HepG2 (cell line): ENCODE measurements around the gene KRTAP4-7. TPM values are rescaled to one million over a fixed set of nuclear protein-coding genes. Genes with fewer than 3 reads are reported as not detected.

Source experiments
- ATAC-seq: fragments of 200-7000 bp; cut with Tn5 transposase; 3 replicates; pipeline ENCODE4 v1.9.1; 2020; ENCODE audit warnings: mild to moderate bottlenecking, moderate library complexity
- BruUV-seq: library from RNA; stranded (reverse); fragments of 400-500 nt; replicated peaks from 2 replicates; lab custom pipeline; 2021; lab: Mats Ljungman, UMichigan
- CTCF ChIA-PET: fragments of 300-600 bp; formaldehyde crosslinking; extraction: SDS; loops from one replicate; lab custom pipeline; 2021; ENCODE audit warnings: low total read pairs, inconsistent platforms, low intra/inter-chr PET ratio; lab: Yijun Ruan, JAX
- POLR2A ChIA-PET: fragments of 350-600 bp; sonication (Branson Sonifier 250); formaldehyde crosslinking; loops from one replicate; lab custom pipeline; 2020; ENCODE audit warnings: antibody characterized with exemption, inconsistent platforms; lab: Yijun Ruan, JAX
- DNase-seq: peaks from one replicate; pipeline ENCODE4 v3.0.0-alpha.2; 2015; ENCODE audit warnings: low spot score
- FAIRE-seq: peaks from 3 replicates; lab custom pipeline; 2011; peaks lifted over from hg19 to GRCh38; lab: Jason Lieb, UNC
- H2AFZ ChIP-seq: one replicate; pipeline ENCODE4 v1.6.1; 2011; ENCODE audit warnings: low read length, inconsistent platforms
- H3K27ac ChIP-seq: fragments of 300-600 bp; 3 replicates; pipeline ENCODE4 v1.8.0; 2011; ENCODE audit warnings: mixed run types, mild to moderate bottlenecking, mixed read lengths, low read length, inconsistent platforms; ENCODE audit not compliant: insufficient read depth; ENCODE audit errors: extremely low read length
- H3K27me3 ChIP-seq, 2 experiments: fragments of 200-600 bp in 1 of 2; 2 replicates in 1 of 2; 3 replicates in 1 of 2; pipeline versions ENCODE4 v1.6.0 to v1.8.0; 2011; ENCODE audit warnings: low read length in 2 of 2, mild to moderate bottlenecking in 2 of 2, moderate library complexity in 2 of 2, inconsistent platforms in 1 of 2; ENCODE audit not compliant: insufficient read depth in 2 of 2, control insufficient read depth in 1 of 2
- H3K36me3 ChIP-seq, 2 experiments: fragments of 200-600 bp in 1 of 2; replicated peaks in 1 of 2; 2 replicates in 1 of 2; 3 replicates in 1 of 2; pipeline versions ENCODE4 v1.5.1 to v1.8.0; 2011; ENCODE audit warnings: low read length in 2 of 2, inconsistent platforms in 1 of 2; ENCODE audit not compliant: insufficient read depth in 2 of 2, control insufficient read depth in 1 of 2
- H3K4me1 ChIP-seq: 2 replicates; pipeline ENCODE4 v1.5.1; 2012; ENCODE audit warnings: low read length, inconsistent platforms; ENCODE audit not compliant: insufficient read depth
- H3K4me2 ChIP-seq: 2 replicates; pipeline ENCODE4 v1.6.0; 2011; ENCODE audit warnings: low read depth, low read length, inconsistent platforms
- H3K4me3 ChIP-seq, 3 experiments: fragments of 200-600 bp in 1 of 3; sonication (generic), shearing (Covaris generic) in 1 of 3; replicated peaks in 1 of 3; 2 replicates each; pipeline ENCODE4 v1.5.1; 2011 to 2016; ENCODE audit warnings: low read length in 3 of 3, inconsistent platforms in 2 of 3, low read depth in 2 of 3, mild to moderate bottlenecking in 2 of 3, control low read depth in 1 of 3, mixed read lengths in 1 of 3; ENCODE audit not compliant: insufficient read depth in 1 of 3
- H3K79me2 ChIP-seq: one replicate; pipeline ENCODE4 v1.6.1; 2011; ENCODE audit warnings: low read length, inconsistent platforms; ENCODE audit not compliant: insufficient read depth
- H3K9ac ChIP-seq: 2 replicates; pipeline ENCODE4 v1.6.0; 2011; ENCODE audit warnings: mild to moderate bottlenecking, low read depth, low read length, inconsistent platforms; ENCODE audit not compliant: insufficient read depth
- H3K9me3 ChIP-seq: 2 replicates; pipeline ENCODE4 v1.5.1; 2012; ENCODE audit warnings: mild to moderate bottlenecking, low read length
- H4K20me1 ChIP-seq: 2 replicates; pipeline ENCODE4 v1.6.0; 2011; ENCODE audit warnings: inconsistent platforms, mild to moderate bottlenecking, low read length, moderate library complexity; ENCODE audit not compliant: insufficient read depth
- ARID2 ChIP-seq: sonication (generic); formaldehyde crosslinking; IDR thresholded peaks from 2 replicates; pipeline ENCODE4 v1.8.1; 2022; ENCODE audit warnings: mild to moderate bottlenecking, missing genetic modification reagents, borderline replicate concordance
- ATF7 ChIP-seq, 2 experiments: fragments of 450-650 bp in 1 of 2; sonication (generic) in 1 of 2; formaldehyde crosslinking in 1 of 2; IDR thresholded peaks; 2 replicates each; pipeline versions ENCODE4 v1.4.0 to v1.6.1; 2016 to 2020; ENCODE audit warnings: antibody characterized with exemption in 1 of 2, mild to moderate bottlenecking in 1 of 2, missing genetic modification reagents in 1 of 2
- ISL2 ChIP-seq: sonication (generic); formaldehyde crosslinking; IDR thresholded peaks from 2 replicates; pipeline ENCODE4 v1.5.0; 2020; ENCODE audit warnings: missing genetic modification reagents
- NFYB ChIP-seq: sonication (generic); formaldehyde crosslinking; IDR thresholded peaks from 2 replicates; pipeline ENCODE4 v1.4.0; 2020; ENCODE audit warnings: missing genetic modification reagents
- SNRNP70 ChIP-seq: fragments of 200-400 bp; formaldehyde crosslinking; IDR thresholded peaks from 2 replicates; pipeline ENCODE4 v1.6.1; 2017; ENCODE audit warnings: mild to moderate bottlenecking, low read depth, low read length, moderate library complexity
- SP1 ChIP-seq, 2 experiments: fragments of 450-650 bp in 1 of 2; sonication (generic) in 1 of 2; formaldehyde crosslinking in 1 of 2; IDR thresholded peaks; 2 replicates each; pipeline versions ENCODE4 v1.4.0 to v1.6.1; 2016 to 2020; ENCODE audit warnings: missing genetic modification reagents in 1 of 2
- SPEN ChIP-seq: sonication (generic); formaldehyde crosslinking; IDR thresholded peaks from 2 replicates; pipeline ENCODE4 v1.5.1; 2020; ENCODE audit warnings: low read depth, mild to moderate bottlenecking, missing genetic modification reagents
- TMF1 ChIP-seq: sonication (generic); formaldehyde crosslinking; IDR thresholded peaks from 2 replicates; pipeline ENCODE4 v1.8.1; 2022; ENCODE audit warnings: low read depth, missing genetic modification reagents
- TOE1 ChIP-seq: sonication (generic); formaldehyde crosslinking; IDR thresholded peaks from 2 replicates; pipeline ENCODE4 v1.4.0; 2020; ENCODE audit warnings: mild to moderate bottlenecking, missing genetic modification reagents
- YEATS4 ChIP-seq: sonication (generic); formaldehyde crosslinking; IDR thresholded peaks from 2 replicates; pipeline ENCODE4 v1.4.0; 2020; ENCODE audit warnings: missing genetic modification reagents, borderline replicate concordance
- ZNF251 ChIP-seq: sonication (generic); formaldehyde crosslinking; IDR thresholded peaks from 2 replicates; pipeline ENCODE4 v1.9.0; 2021; ENCODE audit warnings: mild to moderate bottlenecking, missing genetic modification reagents
- ZNF264 ChIP-seq: sonication (generic); formaldehyde crosslinking; IDR thresholded peaks from 2 replicates; pipeline ENCODE4 v1.4.0; 2020; ENCODE audit warnings: missing genetic modification reagents
- ZNF30 ChIP-seq: sonication (generic); formaldehyde crosslinking; IDR thresholded peaks from 2 replicates; pipeline ENCODE4 v1.5.0; 2020; ENCODE audit warnings: mild to moderate bottlenecking, missing genetic modification reagents
- ZNF569 ChIP-seq: sonication (generic); formaldehyde crosslinking; IDR thresholded peaks from 2 replicates; pipeline ENCODE4 v1.5.0; 2020; ENCODE audit warnings: mild to moderate bottlenecking, missing genetic modification reagents, moderate library complexity, borderline replicate concordance
- WGBS: methylation state at CpG from one replicate; pipeline ENCODE4 v1.1.6; 2017; ENCODE audit warnings: low lambda C conversion rate; 5-methylcytosine and 5-hydroxymethylcytosine counted together
- in situ Hi-C: cut with HindIII; loops from 2 replicates; pipeline ENCODE4 v1.10.0; 2017; ENCODE audit warnings: low pct_unique_long_range_greater_than_20kb; ENCODE audit not compliant: extremely low pct_ligation_motif_present
- intact Hi-C: fragments of 100-400 bp; cut with micrococcal nuclease; formaldehyde crosslinking; loops from one replicate; pipeline ENCODE4 v1.10.0; 2022; ENCODE audit not compliant: unreplicated experiment
- polyA plus RNA-seq, 8 experiments: library from polyadenylated mRNA; depleted of rRNA in 3 of 8; stranded (reverse) in 7 of 8; unstranded in 1 of 8; fragments of >200 nt; fragmentation: Illumina TruSeq in 4 of 8; extraction: Trizol in 4 of 8; gene quantifications; 2 replicates each; pipeline versions ENCODE4 v1.2.1 to v1.2.3, GENCODE V29; 2011 to 2016; ENCODE audit warnings: low read depth in 4 of 8, missing spikeins in 1 of 8, mixed read lengths in 1 of 8; ENCODE audit not compliant: insufficient read depth in 1 of 8
- total RNA-seq, 5 experiments: library from RNA; depleted of rRNA; stranded (reverse); fragments of >200 nt; fragmentation: Illumina TruSeq; extraction: Trizol; gene quantifications; 2 replicates each; pipeline ENCODE4 v1.2.3, GENCODE V29; 2016; ENCODE audit warnings: low read depth in 1 of 5
- TF ChIP-seq, protein P1 (sequence below): IDR thresholded peaks from 2 replicates; pipeline ENCODE4 v1.6.1; 2016
- TF ChIP-seq, protein P2 (sequence below): sonication (generic); formaldehyde crosslinking; conservative IDR thresholded peaks from 2 replicates; pipeline ENCODE4 v1.8.0; 2022; ENCODE audit warnings: missing genetic modification reagents
- TF ChIP-seq, protein P3 (sequence below): sonication (generic); formaldehyde crosslinking; conservative IDR thresholded peaks from 2 replicates; pipeline ENCODE4 v1.8.0; 2022; ENCODE audit warnings: low read depth, missing genetic modification reagents

The KRTAP4-7 gene
- total and polyA plus RNA-seq, 2 of the 13 experiments (the other 11 are each of a cell fraction or from before 2014, with no cell fraction given): not detected

DNA sequence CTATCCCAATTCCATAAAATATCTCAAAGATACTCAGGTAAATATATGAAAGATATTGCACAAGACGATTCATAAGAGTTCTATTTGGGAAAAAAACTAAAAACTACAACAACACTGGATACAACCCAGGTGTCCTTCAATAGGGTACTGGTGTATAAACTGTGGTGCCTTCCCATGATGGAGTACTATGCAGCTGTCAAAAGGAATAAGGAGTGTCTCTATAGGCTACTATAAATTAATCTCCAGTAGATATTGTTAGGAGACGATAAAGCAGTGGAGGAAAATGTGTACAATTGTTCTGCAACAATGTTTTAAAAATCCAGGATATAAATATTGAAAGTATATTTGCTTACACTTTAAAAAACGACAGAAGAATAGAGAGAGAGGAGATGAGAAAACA, 42.5 kb downstream of the KRTAP4-7 start:
- Histone ChIP-seq H3K4me1 (no peaks in the 10 kb centered on the region), H3K27me3 (0 out of 5 replicates have a peak, but pooled peaks cover 0 to 2% of the 10 kb centered on the region in 2 experiments), H3K9me3 (no peaks in the 10 kb centered on the region), H3K4me2 (no peak overlapping the region), H3K27ac (no peak overlapping the region), H3K9ac (no peak overlapping the region), H3K79me2 (no peaks in the 10 kb centered on the region), H2AFZ (no peak overlapping the region), H3K36me3 (no peaks in the 10 kb centered on the region), H4K20me1 (no peaks in the 10 kb centered on the region), H3K4me3 (no peak overlapping the region)
- FAIRE-seq (no peak), ATAC-seq (no peak), DNase-seq (no peak)
- ChIA-PET POLR2A (no interaction called here), CTCF (no interaction called here)
- no TSS peak for BruUV-seq
- TF ChIP-seq ZNF569 (no peak), YEATS4 (no peak), ZNF30 (CRISPR knock-in tag) (no peak), ISL2 (CRISPR knock-in tag) (no peak), ATF7 (IDR thresholded peaks at IDR 0.05) (no peak), ATF7 (CRISPR knock-in tag; IDR thresholded peaks at IDR 0.05) (no peak), SNRNP70 (no peak), SP1 (IDR thresholded peaks at IDR 0.05) (no peak), SP1 (CRISPR knock-in tag; IDR thresholded peaks at IDR 0.05) (no peak), ARID2 (CRISPR knock-in tag) (no peak), ZNF264 (CRISPR knock-in tag) (no peak), NFYB (no peak), ZNF251 (no peak), SPEN (CRISPR knock-in tag) (no peak), TOE1 (CRISPR knock-in tag) (no peak), TMF1 (CRISPR knock-in tag) (no peak)
- TF ChIP-seq, protein P1, sequence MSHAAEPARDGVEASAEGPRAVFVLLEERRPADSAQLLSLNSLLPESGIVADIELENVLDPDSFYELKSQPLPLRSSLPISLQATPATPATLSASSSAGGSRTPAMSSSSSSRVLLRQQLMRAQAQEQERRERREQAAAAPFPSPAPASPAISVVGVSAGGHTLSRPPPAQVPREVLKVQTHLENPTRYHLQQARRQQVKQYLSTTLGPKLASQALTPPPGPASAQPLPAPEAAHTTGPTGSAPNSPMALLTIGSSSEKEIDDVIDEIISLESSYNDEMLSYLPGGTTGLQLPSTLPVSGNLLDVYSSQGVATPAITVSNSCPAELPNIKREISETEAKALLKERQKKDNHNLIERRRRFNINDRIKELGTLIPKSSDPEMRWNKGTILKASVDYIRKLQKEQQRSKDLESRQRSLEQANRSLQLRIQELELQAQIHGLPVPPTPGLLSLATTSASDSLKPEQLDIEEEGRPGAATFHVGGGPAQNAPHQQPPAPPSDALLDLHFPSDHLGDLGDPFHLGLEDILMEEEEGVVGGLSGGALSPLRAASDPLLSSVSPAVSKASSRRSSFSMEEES (CRISPR knock-in tag): no peak
- TF ChIP-seq, protein P2, sequence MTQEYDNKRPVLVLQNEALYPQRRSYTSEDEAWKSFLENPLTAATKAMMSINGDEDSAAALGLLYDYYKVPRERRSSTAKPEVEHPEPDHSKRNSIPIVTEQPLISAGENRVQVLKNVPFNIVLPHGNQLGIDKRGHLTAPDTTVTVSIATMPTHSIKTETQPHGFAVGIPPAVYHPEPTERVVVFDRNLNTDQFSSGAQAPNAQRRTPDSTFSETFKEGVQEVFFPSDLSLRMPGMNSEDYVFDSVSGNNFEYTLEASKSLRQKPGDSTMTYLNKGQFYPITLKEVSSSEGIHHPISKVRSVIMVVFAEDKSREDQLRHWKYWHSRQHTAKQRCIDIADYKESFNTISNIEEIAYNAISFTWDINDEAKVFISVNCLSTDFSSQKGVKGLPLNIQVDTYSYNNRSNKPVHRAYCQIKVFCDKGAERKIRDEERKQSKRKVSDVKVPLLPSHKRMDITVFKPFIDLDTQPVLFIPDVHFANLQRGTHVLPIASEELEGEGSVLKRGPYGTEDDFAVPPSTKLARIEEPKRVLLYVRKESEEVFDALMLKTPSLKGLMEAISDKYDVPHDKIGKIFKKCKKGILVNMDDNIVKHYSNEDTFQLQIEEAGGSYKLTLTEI: no peak
- TF ChIP-seq, protein P3, sequence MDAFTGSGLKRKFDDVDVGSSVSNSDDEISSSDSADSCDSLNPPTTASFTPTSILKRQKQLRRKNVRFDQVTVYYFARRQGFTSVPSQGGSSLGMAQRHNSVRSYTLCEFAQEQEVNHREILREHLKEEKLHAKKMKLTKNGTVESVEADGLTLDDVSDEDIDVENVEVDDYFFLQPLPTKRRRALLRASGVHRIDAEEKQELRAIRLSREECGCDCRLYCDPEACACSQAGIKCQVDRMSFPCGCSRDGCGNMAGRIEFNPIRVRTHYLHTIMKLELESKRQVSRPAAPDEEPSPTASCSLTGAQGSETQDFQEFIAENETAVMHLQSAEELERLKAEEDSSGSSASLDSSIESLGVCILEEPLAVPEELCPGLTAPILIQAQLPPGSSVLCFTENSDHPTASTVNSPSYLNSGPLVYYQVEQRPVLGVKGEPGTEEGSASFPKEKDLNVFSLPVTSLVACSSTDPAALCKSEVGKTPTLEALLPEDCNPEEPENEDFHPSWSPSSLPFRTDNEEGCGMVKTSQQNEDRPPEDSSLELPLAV (CRISPR knock-in tag): no peak
- 22% methylated on average over 3 of the region's 3 CpGs for WGBS
- in situ Hi-C loops: no loop called here
- intact Hi-C loops: no loop called here
